ENCODE results near the gene ST7. TPM values are rescaled to one million over a fixed set of nuclear protein-coding genes. Genes with fewer than 3 reads are reported as not detected.
"Not testable (repeated sequence)": the region's sequence is repeated elsewhere in the genome, so short reads cannot be mapped to it uniquely, and the experiment has no call there.

Gene ST7
- total RNA-seq, 1 donor from 2014 or later = 48.6 TPM

DNA sequence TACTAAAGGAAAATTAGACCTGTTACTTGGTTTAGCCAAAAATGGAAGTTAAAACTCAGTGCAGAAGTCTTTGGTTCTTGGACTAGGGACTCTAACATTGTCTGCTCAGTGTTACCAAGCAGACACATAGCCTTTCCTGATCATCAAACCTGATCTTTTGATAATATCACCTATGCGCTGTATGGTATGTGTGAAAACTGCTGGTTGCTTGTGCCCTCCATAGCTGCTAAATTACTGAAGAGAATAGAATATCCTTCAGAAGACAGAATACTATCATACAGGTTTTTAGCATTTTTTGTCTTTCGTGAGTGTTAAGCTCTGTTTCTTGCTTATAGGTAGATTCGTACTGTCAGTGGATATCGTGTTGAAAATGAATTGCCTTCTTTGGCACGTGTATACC lies 68.7 kb downstream of the ST7 start:
- Histone ChIP-seq H3K36me3 (no peaks in the 10 kb centered on the region), H3K9me3 (no peaks in the 10 kb centered on the region), H3K4me1 (no peaks in the 10 kb centered on the region), H3K4me3 (no peak overlapping the region), H3K27me3 (no peaks in the 10 kb centered on the region), H3K27ac (no peak overlapping the region)
- intact Hi-C loops (cut with DNase I) = no loop called here
- TF ChIP-seq, protein P1, sequence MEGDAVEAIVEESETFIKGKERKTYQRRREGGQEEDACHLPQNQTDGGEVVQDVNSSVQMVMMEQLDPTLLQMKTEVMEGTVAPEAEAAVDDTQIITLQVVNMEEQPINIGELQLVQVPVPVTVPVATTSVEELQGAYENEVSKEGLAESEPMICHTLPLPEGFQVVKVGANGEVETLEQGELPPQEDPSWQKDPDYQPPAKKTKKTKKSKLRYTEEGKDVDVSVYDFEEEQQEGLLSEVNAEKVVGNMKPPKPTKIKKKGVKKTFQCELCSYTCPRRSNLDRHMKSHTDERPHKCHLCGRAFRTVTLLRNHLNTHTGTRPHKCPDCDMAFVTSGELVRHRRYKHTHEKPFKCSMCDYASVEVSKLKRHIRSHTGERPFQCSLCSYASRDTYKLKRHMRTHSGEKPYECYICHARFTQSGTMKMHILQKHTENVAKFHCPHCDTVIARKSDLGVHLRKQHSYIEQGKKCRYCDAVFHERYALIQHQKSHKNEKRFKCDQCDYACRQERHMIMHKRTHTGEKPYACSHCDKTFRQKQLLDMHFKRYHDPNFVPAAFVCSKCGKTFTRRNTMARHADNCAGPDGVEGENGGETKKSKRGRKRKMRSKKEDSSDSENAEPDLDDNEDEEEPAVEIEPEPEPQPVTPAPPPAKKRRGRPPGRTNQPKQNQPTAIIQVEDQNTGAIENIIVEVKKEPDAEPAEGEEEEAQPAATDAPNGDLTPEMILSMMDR (IDR thresholded peaks at IDR 0.05) = no peak
- DNase-seq = no peak
- no peak for ATAC-seq

DNA sequence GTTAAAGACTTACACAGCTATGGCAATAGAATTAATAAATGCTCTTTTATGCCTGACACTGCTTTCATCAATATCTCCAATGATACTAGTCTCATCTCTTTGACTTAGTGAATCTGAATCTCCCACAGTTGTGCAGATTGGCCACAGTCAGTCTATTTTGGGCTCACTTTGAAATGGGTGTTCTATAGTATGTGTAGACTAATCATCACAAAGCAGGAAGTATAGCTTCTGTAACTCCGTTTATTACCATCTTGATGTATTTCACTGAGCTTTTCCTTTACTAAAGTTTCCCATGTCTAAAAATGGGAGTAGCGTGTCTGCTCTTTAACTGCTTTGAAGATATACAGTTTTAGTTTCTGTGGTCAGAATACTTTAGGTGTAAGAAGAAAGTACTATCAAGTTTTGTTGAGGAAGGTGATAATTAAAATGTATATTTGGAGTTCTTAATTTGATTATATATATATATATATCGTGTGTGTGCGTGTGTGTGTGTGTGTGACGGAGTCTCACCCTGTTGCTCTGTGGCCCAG lies 70.1 kb downstream of the ST7 start:
- Histone ChIP-seq H3K4me1 (no peaks in the 10 kb centered on the region), H3K27ac (no peak overlapping the region), H3K9me3 (no peaks in the 10 kb centered on the region), H3K36me3 (no peaks in the 10 kb centered on the region), H3K4me3 (no peak overlapping the region), H3K27me3 (no peaks in the 10 kb centered on the region)
- no peak for DNase-seq
- TF ChIP-seq, protein P1 (IDR thresholded peaks at IDR 0.05) = no peak
- intact Hi-C loops (cut with DNase I) = no loop called here
- no peak for ATAC-seq

DNA sequence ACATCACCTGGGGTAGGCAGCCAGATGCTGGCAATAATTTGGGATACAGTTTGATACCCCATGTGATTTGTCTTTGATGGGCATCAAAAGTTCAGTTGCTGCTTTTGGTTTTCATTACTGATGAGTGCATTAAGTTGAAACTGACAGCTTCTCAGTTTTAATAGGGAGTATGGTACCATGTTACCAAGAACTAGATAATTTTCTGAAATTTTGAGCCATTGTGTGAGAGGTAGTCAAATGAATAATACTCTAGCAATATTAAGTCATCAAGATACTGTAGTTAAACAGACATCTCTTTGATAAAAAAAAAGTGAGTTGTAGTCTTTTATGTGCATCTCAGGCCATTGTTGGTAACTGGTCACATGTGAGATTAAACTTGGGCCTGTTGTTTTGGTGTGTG lies 71.5 kb downstream of the ST7 start:
- DNase-seq (no peak), ATAC-seq (no peak)
- no peaks in the 10 kb centered on the region for H3K36me3 ChIP-seq
- no peaks in the 10 kb centered on the region for H3K9me3 ChIP-seq
- no peak overlapping the region for H3K27ac ChIP-seq
- no peaks in the 10 kb centered on the region for H3K4me1 ChIP-seq
- H3K4me3 ChIP-seq = no peak overlapping the region
- TF ChIP-seq, protein P1 (IDR thresholded peaks at IDR 0.05) = no peak
- no peaks in the 10 kb centered on the region for H3K27me3 ChIP-seq
- intact Hi-C loops (cut with DNase I) = no loop called here

DNA sequence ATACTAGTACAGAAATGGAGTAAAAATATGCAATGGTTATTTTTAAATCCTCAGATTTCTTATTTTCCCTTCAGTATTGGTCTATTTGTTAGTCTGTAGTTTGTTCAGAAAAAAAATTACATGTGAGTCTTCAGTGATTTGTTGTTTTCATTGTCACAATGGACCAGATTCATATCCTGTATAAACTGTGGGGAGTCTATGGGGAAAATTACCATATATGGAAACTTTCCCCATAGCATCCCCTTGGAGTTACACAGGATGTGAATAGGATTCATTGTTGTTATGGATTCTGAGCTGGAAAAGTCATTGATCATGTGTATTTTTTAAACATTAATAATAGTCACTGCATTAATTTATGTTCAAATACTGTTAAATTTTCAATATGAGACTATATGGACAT lies 72.6 kb downstream of the ST7 start:
- no peak overlapping the region for H3K4me3 ChIP-seq
- H3K27ac ChIP-seq = no peak overlapping the region
- TF ChIP-seq, protein P1 (IDR thresholded peaks at IDR 0.05) = no peak
- DNase-seq (no peak), ATAC-seq (no peak)
- intact Hi-C loops (cut with DNase I) = no loop called here
- H3K27me3 ChIP-seq = no peaks in the 10 kb centered on the region
- H3K36me3 ChIP-seq = no peaks in the 10 kb centered on the region
- H3K4me1 ChIP-seq = no peaks in the 10 kb centered on the region
- no peaks in the 10 kb centered on the region for H3K9me3 ChIP-seq

DNA sequence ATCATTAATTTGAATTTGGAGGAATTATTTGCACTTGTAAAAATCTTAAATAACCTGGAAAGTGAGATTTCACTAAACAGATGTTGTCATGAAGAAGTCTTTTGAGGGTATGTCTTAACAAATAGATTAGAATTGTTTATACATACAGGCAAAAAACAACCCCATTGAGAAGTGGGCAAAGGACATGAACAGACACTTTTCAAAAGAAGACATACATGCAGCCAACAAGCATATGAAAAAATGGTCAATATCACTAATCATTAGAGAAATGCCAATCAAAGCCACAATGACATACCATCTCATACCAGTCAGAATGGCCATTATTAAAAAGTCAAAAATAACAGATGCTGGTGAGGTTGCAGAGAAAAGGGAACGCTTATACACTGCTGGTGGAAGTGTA lies 77.0 kb downstream of the ST7 start:
- ATAC-seq; H3K9me3 ChIP-seq; DNase-seq; H3K27ac ChIP-seq; intact Hi-C loops (cut with DNase I); H3K36me3 ChIP-seq; H3K4me3 ChIP-seq; H3K27me3 ChIP-seq; H3K4me1 ChIP-seq: not testable (repeated sequence)

DNA sequence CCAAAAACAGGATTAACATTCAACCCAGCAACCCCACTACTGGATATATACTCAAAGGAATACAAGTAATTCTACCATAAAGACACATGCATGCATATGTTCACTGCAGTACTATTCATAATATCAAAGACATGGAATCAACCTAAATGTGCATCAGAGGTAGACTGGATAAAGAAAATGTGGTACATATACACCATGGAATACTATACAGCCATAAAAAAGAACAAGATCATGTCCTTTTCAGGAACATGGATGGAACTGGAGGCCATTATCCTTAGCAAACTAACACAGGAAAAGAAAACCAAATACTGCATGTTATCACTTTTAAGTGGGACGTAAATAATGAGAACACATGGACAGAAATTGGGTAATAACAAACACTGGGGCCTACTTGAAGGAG lies 77.5 kb downstream of the ST7 start:
- H3K4me3 ChIP-seq; H3K27me3 ChIP-seq; H3K27ac ChIP-seq; H3K9me3 ChIP-seq; H3K36me3 ChIP-seq; intact Hi-C loops (cut with DNase I); ATAC-seq; DNase-seq; H3K4me1 ChIP-seq: not testable (repeated sequence)

DNA sequence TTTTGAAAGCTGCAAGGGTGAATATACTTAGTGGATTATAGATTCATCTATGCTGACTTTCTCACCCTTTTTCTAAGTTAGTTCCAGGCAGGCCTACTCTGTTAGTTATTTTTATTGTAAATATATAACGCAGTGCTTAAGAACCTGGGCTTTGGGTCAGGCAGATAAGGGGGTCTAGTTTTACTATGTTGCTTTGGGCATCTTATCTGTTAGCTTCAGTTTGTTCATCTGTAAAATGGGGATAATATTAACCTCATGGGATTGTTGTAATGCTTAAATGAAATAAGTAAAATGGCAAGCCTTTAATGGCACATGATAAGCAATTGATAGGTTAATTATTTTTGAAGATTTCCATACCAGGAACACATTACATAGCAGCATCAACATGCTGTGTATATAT lies 79.5 kb downstream of the ST7 start:
- intact Hi-C loops (cut with DNase I) = no loop called here
- no peak overlapping the region for H3K27ac ChIP-seq
- ATAC-seq (no peak), DNase-seq (no peak)
- H3K4me1 ChIP-seq = peaks cover 13% of the 10 kb centered on the region
- H3K4me3 ChIP-seq = no peak overlapping the region
- H3K36me3 ChIP-seq = no peaks in the 10 kb centered on the region
- H3K9me3 ChIP-seq = no peaks in the 10 kb centered on the region
- TF ChIP-seq, protein P1 (IDR thresholded peaks at IDR 0.05) = no peak
- no peaks in the 10 kb centered on the region for H3K27me3 ChIP-seq
